Dermis blood vessel endothelial cell (primary cell): ENCODE data around the gene ZC3HAV1. TPM values are rescaled to one million over a fixed set of nuclear protein-coding genes. Genes with fewer than 3 reads are reported as not detected.
"Not testable (repeated sequence)": the region's sequence is repeated elsewhere in the genome, so short reads cannot be mapped to it uniquely, and the experiment has no call there.

Source experiments
- DNase-seq: peaks from one replicate; pipeline ENCODE4 v3.0.0; 2010
- total RNA-seq: library from RNA; depleted of rRNA; stranded (reverse); fragments of >200 nt; gene quantifications from 2 replicates; pipeline ENCODE4 v1.2.3, GENCODE V29; 2014

Gene ZC3HAV1
- total RNA-seq, result 44.6 and 73.2 TPM in 2 replicates

DNA sequence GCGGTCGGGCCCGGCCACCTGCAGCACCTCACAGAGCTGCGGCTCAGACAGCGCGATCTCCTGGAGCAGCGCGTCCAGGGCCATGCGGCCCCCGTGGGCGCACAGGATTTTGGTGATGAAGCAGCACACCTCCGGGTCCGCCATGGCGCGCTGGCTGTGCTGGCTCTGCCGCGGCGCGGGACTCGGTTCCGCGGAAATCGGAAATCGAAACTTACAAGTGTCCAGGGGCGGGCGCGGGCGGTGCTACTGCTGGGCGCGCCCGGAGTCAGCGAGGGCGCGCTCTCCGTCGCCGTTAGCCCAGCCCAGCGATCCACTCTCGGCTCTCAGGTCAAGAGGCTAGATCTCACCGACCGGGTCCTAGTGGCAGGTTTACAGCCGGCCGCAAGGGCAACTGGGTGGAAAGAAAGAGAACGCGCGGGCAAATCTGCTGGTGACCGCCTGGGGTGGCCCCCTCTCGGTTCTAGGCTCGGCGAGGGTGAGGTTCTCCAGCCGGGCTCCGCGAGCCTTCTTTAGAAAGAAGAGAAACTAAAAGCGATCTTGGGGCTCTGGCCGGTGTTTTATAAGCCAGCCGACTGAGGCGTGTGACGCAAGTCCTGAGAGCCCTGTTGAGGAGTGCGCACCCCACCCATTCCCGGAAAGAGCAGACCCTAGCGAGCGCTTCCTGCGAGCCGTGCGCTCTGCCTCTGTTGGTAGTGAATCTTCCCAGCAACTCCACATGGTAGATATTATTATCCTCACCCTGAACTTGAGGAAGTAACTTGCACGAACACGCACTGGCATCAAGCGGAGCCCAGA lies at the start of gene ZC3HAV1:
ZC3HAV1 (minus strand) TSS at position 533 of the 795 bp plus-strand sequence; CDS start at position 144, 389 bp downstream.
- peak; percentile 86 for DNase-seq

DNA sequence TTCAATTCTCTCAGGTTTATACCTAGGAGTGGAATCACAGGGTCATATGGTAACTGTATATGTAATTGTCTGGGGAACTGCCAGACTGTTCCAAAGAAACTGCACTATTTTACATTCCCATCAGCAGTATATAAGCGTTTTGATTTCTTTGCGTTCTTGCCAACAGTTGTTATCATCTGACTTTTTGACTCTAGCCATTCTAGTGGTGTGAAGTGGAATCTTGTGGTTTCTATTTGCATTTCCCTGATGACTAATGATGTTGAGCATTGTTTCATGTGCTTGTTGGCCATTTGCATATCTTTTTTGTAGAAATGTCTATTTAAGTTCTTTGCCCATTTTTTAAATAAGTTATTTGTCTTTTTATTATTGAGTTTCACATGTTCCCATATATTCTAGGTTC lies 44.3 kb upstream of the ZC3HAV1 start:
- DNase-seq, result peak; percentile 79

DNA sequence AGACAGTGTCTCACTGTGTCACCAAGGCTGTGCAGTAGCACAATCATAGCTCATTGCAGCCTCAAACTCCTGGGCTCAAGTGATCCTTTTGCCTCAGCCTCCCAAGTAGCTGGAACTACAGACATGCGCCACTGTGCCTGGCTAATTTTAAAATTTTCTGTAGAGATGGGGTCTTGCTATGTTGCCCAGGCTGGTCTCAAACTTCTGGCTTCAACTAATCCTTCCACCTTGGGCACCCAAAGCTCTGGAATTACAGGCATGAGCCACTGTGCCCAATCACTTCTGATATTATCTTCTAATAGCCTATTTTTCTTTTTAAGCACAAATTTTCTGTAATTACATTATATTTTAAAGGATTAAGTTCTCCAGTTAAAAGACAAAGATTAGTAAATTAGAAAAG lies 42.6 kb upstream of the ZC3HAV1 start:
- no peak for DNase-seq

DNA sequence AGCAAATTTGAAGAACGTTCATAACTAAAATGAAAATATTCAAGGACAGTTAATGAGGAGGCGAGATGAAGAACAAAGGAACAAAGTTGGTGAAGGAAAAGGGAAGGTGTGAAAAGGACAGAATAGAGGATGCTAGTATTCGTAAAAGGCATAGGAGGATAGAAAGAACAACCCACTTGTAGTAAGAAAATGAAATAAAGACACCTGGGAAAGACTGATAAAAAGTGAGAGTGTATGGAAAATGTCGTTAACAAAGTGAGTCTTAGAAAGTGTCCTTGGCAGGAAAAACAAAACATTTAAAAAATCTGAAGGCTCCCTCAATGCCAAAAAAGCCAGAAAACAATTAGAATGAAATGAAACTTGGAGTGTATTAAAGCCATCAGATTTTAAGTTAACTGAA lies 29.6 kb upstream of the ZC3HAV1 start:
- DNase-seq, result no peak

DNA sequence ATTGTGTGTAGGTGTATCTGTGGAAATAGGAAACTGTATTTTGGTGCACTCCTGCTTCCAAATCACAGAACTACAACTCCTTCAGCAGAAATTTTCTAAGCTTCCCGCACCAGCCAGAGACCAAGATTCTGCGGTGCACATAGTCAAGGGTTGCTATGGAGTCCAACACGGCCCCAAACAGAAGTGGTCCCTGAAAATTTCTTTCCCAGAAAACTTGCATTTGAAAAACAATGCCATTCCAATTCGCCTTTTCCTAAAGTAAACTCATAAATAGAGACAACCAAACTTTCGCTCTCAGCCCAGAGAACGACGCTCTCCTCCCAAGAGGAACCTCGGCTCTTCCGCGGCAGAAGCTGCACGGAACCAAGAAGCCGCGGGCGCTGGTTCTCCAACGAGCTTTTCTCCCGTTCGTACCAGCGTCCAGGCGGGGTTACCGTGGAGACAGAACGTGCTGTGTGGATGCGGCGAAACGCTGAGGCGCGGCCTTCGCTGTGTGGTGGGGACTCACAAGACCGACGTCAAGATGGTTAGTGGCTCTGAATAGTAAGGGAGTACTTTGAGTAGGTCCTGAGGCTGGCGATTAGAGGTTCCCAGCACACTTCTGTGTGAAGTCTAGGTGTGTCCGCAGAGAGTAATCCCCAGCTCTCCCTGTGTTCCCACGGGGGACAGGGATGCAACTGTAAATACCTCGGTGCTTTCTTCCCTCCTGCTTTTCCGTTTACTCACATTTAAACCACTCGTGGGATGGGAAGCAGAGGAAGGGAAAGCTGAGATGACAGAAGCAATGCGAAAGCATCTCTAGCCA lies 24.0 kb upstream of the ZC3HAV1 start:
- peak; percentile 94 for DNase-seq

DNA sequence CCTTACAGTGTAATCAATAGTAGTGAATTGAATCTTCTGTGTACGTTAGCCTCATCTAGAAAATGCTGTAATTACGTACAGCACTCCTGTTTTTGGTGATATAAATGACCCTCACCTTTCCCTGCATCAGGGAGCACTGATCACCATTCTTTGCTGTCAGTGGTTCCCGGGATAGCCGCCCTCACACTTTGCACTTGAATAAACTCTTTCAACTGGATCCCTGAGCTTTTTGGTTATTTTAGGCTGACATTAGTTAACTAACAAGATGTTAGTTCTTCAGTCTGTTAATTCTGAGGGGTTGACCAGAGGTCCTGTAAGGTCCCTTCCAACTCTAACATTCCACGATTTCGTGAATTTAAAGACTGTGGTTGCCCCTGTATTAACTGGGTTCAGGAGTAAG lies 23.4 kb upstream of the ZC3HAV1 start:
- no peak for DNase-seq

DNA sequence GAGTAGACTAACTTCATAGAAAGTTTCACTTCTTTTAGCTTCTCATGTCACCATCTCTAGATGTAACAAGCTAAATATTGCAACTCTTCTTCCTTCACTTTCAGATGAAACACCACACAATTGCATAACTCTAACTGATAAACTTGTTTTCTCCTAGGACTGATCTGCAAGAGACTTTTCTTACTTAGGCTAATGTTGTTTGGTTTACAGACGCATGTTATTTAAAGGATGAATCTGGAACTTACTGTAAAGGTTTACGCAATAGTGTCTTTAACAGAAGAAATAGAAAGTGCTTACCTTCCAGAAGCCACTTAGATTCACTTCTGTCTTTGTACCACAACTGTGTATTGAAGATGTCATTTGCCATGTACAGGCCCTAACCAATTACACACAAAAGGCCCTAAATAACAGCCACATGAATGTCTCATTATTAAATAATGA lies 22.1 kb upstream of the ZC3HAV1 start:
- no peak for DNase-seq

DNA sequence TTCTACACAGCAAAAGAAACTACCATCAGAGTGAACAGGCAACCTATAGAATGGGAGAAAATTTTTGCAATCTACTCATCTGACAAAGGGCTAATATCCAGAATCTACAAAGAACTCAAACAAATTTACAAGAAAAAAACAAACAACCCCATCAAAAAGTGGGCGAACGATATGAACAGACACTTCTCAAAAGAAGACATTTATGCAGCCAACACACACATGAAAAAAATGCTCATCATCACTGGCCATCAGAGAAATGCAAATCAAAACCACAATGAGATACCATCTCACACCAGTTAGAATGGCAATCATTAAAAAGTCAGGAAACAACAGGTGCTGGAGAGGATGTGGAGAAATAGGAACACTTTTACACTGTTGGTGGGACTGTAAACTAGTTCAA lies 20.3 kb upstream of the ZC3HAV1 start:
- not testable (repeated sequence) for DNase-seq

DNA sequence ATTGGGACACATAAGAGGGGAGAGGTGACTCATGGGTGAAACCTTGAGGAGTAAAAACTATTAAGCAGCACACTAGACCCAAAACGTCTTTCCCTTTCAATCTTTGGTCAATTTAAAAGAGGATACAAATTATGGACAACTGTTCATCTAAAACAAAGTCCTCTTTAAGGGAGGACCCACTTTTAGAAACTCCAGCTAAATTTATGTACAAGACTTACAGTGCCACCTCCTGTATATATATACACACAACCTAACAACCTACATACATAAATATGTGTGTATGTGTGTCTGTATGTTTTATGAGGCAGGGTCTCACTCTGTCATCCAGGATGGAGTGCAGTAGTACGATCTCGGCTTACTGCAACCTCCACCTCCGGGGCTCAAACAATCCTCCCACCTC lies 18.1 kb upstream of the ZC3HAV1 start:
- DNase-seq, result peak; percentile 19

DNA sequence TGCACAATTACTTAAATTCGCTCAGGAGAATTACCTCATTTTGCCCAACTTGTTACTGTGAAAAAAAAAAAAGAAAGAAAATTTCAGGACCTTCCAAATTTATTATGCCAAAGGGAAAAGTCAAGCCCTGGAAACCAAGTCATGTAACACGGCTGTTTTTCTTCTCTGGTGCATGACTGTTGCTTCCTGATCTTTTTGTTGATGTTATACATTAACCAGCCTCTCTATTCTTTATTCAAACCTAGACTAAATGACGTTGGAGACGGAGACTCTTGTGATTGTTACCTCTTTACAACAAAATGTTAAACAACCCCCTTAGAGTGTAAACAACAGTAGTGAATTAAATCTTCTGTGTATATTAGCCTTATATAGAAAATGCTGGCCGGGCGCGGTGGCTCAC lies 16.1 kb upstream of the ZC3HAV1 start:
- no peak for DNase-seq

DNA sequence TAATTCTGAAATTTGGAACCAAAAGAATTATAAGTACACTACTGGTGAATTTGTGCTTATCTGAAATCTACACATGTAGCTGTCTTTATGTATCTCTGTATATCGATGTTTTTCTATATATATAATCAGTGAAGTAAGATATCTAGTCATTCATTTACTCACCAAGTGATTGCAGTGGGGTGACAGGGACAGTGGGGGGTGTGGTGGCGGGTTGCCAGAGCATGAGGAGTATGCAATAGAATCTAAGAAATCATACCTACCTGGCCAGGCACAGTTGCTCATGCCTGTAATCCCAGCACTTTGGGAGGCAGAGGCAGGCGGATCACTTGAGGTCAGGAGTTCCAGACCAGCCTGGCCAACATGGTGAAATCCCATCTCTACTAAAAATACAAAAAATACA lies 15.5 kb upstream of the ZC3HAV1 start:
- DNase-seq, result not testable (repeated sequence)

DNA sequence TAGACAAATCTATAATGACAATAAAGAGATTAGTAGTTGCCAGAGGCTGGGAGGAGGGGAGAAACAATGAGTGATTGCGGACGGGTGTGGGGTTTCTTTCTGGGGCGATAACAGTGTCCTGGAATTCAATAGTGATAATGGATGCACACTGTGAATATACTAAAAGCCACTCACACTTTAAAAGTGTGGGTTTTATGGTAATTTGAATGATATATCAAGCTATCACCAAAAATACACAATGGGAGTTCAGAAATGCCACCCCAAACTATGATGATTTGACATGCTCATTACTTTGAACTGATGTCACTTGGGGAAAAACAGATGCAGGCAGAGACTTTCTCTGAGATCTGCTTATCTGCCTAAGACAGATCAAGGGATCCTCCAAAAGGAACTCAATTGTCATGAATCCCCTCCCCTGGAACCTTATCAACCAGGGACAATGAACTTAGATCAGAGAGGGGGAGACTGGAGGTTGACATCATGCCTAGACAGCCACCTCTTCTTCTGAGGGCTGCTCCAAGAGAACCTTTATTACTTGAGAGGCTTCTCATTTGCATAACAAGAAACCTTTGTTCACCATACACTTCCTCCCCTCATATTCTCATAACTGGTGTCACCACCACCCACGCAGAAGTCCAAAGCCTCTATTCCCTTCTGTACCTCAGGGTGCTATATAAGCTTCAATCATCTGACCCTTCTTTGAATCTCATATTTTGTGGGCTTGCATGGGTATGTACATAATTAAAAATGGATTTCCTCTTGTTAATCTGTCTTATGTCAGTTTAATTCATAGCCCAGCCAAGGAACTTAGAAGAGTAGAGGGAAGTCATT lies 14.8 kb upstream of the ZC3HAV1 start:
- no peak for DNase-seq

DNA sequence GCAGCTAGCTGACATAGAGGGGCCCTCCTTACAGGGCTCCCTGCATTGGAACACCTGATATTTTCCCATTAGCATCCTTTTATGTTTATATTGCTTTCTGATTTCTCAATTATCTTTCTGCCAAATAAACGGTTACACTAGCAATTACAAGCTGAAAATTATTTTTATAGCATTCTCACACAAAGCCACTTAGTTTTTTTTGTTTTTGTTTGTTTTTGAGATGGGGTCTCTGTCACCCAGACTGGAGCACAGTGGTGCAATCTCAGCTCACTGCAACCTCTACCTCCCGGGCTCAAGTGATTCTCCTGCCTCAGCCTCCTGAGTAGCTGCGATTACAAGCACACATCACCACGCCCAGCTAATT lies 9.9 kb upstream of the ZC3HAV1 start:
- no peak for DNase-seq

DNA sequence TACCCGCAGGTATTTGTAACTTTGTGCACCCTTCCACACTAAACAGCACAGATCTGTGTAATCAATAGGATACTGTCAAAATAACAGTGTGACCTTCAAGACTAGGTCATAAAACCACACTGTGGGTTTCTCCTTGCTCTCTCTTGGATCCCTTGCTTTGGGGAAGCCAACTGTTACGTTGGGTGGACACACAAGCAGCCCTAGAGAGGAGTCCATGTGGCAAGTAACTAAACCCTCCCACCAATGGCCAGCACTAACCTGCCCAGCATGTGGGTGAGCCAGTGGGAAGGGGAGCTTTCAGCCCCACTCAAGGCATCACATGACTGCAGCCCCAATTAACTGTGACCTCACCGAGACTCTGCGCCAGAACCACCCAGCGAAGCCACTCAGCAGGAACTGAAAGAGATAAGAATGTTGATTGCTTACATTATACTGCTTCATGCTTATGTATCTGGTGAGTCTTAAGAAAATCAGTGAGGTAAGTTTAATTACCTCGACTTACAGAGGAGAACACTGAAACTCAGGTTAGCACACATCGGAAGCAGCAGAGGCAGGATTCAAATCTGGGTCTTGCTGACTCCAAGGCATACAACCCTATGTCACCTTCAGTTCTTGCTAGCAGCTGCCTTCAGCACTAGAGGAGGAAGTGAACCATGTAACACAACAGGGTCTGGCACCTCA lies 9.4 kb upstream of the ZC3HAV1 start:
- DNase-seq, result no peak

DNA sequence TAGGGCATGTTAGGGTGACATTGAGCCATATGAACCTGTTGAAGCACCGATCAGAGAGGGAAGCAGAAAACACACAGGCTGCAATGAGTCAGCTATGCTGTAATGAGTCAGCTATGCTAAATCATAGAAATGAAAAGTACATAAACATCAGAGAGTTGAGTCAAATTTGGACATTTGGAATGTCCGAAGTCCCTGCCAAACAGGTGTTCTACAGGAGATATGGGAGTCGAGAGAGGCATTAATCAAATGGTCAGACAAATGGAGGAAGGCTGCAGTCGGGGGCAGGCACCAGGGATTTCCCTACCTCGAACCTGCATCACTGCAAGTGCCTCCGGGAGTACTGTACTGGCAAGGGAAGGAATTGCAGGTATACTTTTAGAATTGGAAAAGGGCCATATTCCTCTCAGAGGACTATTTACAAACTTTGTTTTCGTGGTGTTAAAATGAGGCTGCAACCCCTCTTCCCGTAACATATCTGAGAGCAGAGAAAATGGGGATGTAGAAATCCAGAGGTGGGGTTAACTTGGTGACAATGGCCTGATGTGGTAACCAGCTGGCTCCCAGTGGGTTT lies 8.8 kb upstream of the ZC3HAV1 start:
- DNase-seq, result peak; percentile 77

DNA sequence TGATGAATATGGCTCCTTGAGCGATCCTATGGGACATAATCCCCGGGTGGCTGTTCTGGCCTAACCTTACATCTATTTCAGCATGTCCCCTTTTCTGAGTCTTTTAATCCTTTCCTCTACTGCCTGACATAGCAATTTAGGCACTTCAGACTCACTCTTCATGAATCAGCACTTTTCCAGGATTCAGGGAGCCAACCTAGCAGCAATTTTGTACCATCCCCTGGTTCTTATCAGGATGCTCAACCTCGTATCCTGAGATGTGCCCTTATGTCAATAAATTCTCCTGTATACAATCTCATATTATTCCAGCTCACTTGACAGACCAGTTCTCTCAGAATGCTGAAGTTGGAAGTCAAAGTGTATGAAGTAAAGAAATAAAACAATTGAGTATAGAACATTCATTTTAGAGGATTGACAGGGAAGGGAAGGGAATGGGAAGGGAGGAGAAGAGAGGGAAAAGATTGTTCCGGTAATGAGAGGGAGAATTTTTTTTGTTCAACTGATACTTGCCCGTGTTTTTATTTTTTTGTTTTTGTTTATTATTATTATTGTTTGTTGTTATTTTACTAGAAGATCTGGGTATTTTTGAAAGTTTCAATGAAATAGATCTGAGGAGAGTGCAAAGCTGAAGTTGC lies 8.2 kb upstream of the ZC3HAV1 start:
- no peak for DNase-seq

DNA sequence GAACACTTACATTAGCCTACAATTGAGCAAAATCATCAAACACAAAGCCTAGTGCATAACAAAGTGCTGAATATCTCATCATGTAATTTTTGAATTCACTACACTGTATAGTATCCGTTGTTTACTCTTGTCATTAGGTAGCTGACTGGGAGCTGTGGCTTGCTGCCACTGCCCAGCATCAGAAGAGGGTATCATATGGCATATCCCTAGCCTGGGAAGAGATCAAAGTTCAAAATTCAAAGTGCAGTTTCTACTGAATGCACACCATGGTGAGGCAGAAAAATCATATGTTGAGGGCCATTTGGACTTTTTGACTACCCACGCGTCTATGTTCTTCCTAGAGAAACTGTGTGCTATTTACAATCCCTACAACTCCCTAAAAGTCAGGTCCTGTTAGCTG lies 7.5 kb upstream of the ZC3HAV1 start:
- no peak for DNase-seq

DNA sequence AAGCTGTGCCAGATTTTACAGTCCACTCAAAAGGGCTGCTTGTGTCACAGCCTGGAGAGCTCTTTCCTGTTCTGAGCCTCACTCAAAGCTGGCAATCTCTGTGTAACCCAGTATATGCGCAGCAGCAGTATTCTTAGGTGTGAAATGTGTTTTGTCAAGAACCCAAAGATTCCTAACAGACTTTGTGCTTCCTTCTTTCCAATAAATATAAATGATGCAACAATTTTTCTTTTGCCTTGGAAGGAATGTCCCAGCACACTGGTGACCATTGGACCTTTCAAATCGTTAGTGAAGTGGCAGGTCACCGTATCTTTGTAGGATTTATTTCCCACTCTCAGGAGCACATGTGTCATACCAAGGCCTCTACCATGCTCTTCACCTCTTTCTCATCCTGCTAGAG lies 5.6 kb upstream of the ZC3HAV1 start:
- no peak for DNase-seq

DNA sequence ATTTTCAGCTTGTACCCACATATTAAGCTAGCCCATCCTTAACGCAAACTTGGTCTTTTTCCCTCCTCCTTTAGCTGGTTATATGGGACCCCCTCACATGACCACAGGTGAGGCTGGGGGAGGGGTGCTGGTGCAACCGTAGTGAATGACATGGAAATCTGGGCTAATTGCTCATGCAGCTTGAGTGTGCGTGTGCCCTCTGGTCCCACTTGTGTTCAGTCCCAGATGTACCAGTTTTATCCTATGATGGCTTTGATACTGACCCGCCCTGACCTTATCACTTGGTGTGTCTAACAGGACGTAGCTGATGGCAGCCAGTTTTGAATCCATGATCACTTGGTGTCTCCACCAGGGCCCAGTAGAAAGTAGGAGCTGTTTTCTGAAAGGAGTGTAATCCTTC lies 5.1 kb upstream of the ZC3HAV1 start:
- no peak for DNase-seq

DNA sequence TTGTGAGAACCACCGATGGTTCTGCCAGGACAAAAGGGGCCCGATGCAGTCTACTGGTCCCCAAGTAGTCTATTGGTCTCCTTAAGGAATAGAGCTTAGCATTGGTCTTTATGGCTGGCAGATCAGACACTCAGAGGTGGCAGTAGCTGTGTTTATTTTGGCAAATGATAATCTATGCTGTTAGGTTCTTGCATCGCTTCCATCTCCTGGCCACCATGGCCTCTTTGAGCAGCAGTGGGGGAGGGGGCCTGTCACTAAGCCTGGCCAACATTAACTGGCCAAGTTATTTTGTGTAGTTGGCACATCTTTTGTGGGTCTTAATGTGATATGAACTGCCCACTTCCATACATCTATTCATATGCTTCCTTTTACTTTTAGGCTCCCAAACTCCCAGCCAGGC lies 4.5 kb upstream of the ZC3HAV1 start:
- no peak for DNase-seq

DNA sequence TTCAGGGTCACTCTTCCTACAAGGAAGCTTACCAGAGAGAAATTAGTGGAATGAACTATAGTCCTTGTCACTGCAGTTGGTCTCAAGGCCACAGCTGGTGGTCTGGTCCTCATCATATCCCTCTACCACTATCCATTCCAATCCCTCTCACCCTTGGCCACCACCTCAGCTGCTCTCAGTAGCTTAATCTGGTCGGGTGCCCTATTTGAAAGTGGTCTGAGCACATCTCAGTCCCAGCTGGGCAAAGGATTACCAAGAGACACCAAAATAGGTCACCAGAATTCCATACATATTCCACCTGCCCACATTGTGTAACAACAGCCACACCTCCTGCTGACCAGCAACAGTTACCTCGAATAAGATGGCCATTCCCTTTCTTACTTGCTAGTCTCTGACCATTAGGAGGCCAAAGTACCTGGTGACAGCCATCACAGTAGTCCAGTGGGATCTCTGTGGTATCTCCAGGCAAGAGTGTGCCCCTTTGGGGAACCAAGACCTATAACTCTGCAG lies 3.3 kb upstream of the ZC3HAV1 start:
- DNase-seq, result no peak
